Caki2 (cell line): Measurements from ENCODE around the gene SH3BGRL2. TPM values are rescaled to one million over a fixed set of nuclear protein-coding genes. Genes with fewer than 3 reads are reported as not detected.
"Not testable (repeated sequence)": the region's sequence is repeated elsewhere in the genome, so short reads cannot be mapped to it uniquely, and the experiment has no call there.

Experiments
- DNase-seq: peaks from one replicate; pipeline ENCODE4 v3.0.0-alpha.2; 2015; ENCODE audit warnings: low read depth
- in situ Hi-C: cut with HindIII; loops from 2 replicates; pipeline ENCODE4 v1.10.0; 2016; ENCODE audit warnings: low sequenced_read_pairs, low pct_unique_long_range_greater_than_20kb, mixed read lengths
- total RNA-seq: library from RNA; depleted of rRNA; stranded (reverse); fragments of >200 nt; shearing (Covaris generic); gene quantifications from 2 replicates; pipeline ENCODE4 v1.2.3, GENCODE V29; 2014; ENCODE audit warnings: low replicate concordance

The SH3BGRL2 gene
- total RNA-seq, 1 experiment from 2014 or later: 2.2 TPM

GRCh38 chr6:79636673-79637072 lies 5.5 kb downstream of the SH3BGRL2 start:
- in situ Hi-C loops: no loop called here
- no peak for DNase-seq

- no peak for DNase-seq
- in situ Hi-C loops: no loop called here
Observed at GRCh38 chr6:79640146-79641111, 9.3 kb downstream of the SH3BGRL2 start.

GRCh38 chr6:79646006-79646405 lies 14.9 kb downstream of the SH3BGRL2 start:
- in situ Hi-C loops: no loop called here
- DNase-seq: no peak

GRCh38 chr6:79646561-79646960 lies 15.4 kb downstream of the SH3BGRL2 start:
- no peak for DNase-seq
- in situ Hi-C loops: no loop called here

- in situ Hi-C loops: no loop called here
- DNase-seq: no peak
Observed at GRCh38 chr6:79647741-79648140, 16.6 kb downstream of the SH3BGRL2 start.

GRCh38 chr6:79648328-79648727 lies 17.2 kb downstream of the SH3BGRL2 start:
- DNase-seq: no peak
- in situ Hi-C loops: no loop called here

- in situ Hi-C loops: no loop called here
- no peak for DNase-seq
Observed at GRCh38 chr6:79649016-79649415, 17.9 kb downstream of the SH3BGRL2 start.

- DNase-seq: no peak
- in situ Hi-C loops: no loop called here
Observed at GRCh38 chr6:79650950-79651349, 19.8 kb downstream of the SH3BGRL2 start.

GRCh38 chr6:79656134-79656533 lies 25.0 kb downstream of the SH3BGRL2 start:
- no peak for DNase-seq
- in situ Hi-C loops: no loop called here

- in situ Hi-C loops: no loop called here
- no peak for DNase-seq
Observed at GRCh38 chr6:79657238-79657637, 26.1 kb downstream of the SH3BGRL2 start.

GRCh38 chr6:79663655-79664054 lies 32.5 kb downstream of the SH3BGRL2 start:
- in situ Hi-C loops: not testable (repeated sequence)

GRCh38 chr6:79665725-79666551 lies 34.8 kb downstream of the SH3BGRL2 start:
- in situ Hi-C loops: no loop called here
- no peak for DNase-seq

More at GRCh38 chr6:79663655-79664054, 32.5 kb downstream of the SH3BGRL2 start:
- DNase-seq: not testable (repeated sequence)

- in situ Hi-C loops: no loop called here
- DNase-seq: no peak
Observed at GRCh38 chr6:79666634-79667033, 35.5 kb downstream of the SH3BGRL2 start.

- no peak for DNase-seq
- in situ Hi-C loops: no loop called here
Observed at GRCh38 chr6:79668381-79668780, 37.3 kb downstream of the SH3BGRL2 start.

- in situ Hi-C loops: no loop called here
- DNase-seq: no peak
Observed at GRCh38 chr6:79669766-79670165, 38.6 kb downstream of the SH3BGRL2 start.

GRCh38 chr6:79670789-79671188 lies 39.7 kb downstream of the SH3BGRL2 start:
- in situ Hi-C loops: no loop called here
- no peak for DNase-seq

- in situ Hi-C loops: no loop called here
- DNase-seq: peak; percentile 80
Observed at GRCh38 chr6:79671600-79672266, 40.6 kb downstream of the SH3BGRL2 start.

- DNase-seq: peak; percentile 71
- in situ Hi-C loops: no loop called here
Observed at GRCh38 chr6:79672631-79673111, 41.5 kb downstream of the SH3BGRL2 start.
